GM20431 (cell line): ENCODE results near the gene SCN2B.

ENCODE experiments used
- in situ Hi-C: fragments of 300-500 bp; cut with MseI, MboI; formaldehyde crosslinking; loops from one replicate; pipeline ENCODE4 v1.15.0; 2020; ENCODE audit warnings: low sequenced_read_pairs; ENCODE audit not compliant: unreplicated experiment

The SCN2B gene

DNA sequence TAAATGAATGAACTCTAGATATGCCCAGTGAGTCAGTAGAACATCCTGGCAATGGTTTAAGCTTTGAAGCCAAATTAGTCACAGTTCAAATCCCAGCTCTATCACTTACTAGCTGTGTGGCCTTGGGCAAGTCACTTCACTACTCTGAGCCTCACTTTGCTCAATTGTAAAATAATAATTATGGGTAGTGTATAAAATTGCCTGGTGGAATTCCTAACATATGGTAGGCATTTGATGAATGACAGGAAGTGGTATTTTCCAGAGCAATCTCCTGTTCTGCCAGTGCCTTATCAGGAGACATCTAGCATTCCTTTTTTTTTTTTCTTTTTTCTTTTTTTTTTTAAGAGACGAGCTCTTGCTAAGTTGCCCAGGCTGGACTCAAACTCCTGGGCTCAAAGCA lies 36.9 kb downstream of the SCN2B start:
- in situ Hi-C loops = no loop called here

DNA sequence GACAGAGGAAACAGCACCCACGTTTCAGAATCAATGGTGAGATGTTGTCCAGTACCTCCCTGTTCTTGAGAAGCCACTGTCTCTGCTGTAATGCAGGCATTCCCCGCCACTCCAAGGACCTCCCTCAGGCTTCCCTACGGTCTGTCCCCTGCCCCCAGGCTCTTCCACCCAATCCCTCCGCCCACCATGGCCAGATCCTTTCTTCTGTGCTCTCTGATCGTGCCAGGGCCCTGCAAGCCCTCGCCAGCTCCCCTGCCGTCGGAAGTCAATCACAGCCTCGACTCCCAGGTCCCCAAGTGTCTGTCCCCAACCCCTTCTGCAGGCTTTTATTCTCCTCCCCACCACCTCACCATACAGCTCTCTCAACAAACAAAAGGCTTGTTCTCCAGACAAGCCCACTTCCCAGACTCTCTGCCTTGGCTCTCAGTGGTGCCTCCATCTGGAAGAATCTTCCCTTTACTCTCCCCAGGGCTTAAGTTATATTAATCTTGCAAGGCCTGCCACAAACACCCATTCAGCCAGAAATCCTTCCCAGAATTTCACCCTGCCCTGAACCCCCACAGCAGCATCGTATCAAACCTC lies 37.5 kb downstream of the SCN2B start:
- in situ Hi-C loops = no loop called here

DNA sequence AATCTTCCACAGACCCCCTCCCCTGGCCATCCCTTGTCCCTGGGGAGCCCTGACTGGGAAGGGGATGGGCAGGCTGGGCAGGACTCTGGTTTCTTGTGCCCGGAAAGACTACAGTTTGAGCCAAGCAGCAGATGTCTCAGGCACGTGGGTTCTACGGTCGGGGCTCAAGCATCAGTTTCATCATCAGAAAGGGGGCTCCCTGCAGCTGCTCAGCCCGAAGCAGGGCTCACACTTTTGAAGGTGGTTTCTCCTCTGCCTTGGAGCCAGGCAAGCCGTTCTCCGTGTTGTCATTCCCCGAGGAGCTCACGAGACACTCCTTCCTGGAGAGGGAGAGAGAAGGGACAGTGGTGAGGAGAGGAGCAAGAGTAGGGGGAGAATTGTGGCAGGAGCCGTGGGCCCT lies 39.6 kb downstream of the SCN2B start:
- in situ Hi-C loops = no loop called here

DNA sequence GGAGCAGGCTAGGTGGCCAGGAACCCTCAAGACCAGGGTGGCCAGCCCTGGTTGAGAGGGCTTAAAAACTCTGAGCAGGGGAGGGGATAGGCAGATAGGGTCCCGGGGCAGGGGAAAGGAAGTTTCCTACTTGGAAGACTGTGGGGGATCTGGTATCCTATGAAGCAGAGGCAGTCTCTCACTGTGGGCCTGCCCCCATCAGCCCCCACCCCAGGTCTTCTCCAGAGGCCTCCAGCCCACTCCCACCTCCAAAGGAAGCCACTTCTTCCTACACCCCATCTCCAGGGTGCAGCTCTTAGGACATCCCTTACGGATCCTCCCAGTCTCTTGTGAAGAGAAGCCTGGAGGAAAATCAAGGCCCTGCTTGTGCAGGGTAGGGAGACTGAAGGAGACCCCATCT lies 40.1 kb downstream of the SCN2B start:
- in situ Hi-C loops = no loop called here

DNA sequence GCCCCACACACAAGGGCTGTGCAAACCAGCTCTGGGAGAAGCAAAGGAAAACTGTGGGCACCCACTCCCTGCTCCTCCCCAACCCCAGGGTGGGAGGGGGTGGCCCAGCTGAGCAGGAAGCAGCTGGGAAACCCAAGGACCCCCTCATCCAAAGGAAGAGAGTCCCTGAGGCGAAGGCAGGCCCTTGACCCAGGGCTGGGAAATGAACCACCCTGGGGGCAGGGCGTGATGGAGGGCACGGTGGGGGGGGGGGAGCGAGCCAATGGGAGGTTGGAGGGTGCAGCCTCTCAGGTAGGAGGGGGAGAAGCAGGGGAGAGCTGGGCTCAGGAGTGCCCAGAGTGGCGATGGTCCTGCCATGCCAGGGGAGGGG lies 40.7 kb downstream of the SCN2B start:
- in situ Hi-C loops = no loop called here

DNA sequence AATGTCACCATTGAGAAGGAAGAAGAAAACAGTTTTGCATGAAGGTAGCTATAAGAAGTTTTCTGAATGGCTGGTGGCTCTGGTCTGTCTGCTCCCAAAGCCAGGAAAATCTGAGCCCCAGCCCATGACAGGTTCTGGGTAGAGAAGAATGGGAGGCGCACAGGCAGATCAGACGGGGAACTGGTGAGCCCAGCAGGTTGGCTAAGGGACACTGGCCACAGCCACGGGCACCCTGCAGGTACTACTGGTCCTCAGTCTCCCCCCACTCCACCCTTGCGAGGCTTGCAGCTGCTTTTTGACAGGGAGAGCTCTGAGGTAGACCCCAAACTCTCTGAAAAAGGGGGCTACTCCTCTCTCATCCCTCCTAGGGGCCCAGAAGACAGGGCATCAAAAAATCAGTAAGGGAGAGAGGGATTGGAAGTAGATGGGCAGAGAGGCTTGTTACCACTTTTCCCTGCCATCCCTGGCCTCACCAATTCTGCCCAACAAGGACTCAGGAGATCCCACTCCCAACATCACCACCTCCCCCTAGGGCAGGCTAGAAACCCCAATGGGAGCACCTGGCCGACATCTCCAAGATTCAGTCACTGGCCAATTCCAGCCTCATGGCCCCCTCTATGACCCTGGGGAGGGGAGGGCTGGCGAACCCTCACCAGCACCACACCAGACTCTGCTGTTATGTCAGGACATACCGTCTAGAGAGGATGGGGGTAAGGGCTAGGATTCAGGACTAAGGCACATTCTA lies 41.2 kb downstream of the SCN2B start:
- in situ Hi-C loops = no loop called here

DNA sequence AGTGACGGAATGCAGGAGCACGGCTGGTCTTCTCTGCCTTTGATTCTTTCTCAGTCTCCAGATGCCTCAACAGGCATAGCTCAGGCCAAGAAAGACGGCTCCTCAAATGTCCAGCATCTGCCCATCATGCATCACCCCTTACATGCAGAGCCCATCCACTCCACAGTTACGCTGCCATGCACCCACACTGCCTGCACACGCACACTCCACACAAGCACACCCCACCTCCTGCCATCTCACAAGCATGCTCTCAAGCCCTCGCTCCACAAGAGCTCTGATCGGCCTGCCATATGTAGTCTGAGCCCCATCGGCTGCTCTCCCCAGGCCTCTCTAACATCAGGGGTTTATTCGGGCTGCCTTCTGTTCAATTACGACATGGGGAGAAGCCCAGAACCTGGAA lies 42.6 kb downstream of the SCN2B start:
- in situ Hi-C loops = no loop called here

DNA sequence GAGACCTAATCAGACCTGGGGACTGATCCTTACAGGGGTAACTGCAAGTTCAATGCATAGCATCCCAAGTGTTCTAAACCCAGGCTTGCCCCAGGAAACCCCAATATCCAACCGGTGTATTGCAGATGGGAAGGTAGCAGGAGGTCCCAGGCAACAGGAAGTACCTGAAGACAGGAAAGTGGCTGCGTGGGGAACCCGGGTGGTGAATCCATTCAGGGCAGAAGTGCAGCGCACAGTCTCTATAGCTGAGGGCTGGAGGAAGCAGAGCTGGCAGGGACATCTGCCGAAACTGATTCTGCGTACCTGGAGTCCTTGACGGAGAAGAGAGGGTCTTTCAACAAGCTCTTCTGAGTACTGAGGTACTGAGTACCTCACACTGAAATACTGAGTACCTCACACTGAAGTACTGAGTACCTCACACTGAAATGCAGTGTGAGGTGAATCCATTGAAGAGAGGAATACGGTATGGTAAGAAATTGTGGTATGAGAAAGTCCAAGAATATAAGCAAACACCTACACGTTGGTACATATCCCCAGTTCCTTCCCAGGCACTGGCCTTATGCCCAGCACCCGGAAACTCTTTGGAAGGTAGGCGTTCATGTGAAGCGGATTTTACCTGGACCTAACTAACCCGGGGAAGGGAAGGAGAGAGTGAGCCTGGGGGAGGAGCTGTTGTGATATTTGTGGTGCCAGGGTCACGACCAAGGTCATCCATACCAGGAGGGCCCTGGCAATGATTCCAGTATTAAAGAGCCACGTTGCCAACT lies 43.9 kb downstream of the SCN2B start:
- in situ Hi-C loops = no loop called here

DNA sequence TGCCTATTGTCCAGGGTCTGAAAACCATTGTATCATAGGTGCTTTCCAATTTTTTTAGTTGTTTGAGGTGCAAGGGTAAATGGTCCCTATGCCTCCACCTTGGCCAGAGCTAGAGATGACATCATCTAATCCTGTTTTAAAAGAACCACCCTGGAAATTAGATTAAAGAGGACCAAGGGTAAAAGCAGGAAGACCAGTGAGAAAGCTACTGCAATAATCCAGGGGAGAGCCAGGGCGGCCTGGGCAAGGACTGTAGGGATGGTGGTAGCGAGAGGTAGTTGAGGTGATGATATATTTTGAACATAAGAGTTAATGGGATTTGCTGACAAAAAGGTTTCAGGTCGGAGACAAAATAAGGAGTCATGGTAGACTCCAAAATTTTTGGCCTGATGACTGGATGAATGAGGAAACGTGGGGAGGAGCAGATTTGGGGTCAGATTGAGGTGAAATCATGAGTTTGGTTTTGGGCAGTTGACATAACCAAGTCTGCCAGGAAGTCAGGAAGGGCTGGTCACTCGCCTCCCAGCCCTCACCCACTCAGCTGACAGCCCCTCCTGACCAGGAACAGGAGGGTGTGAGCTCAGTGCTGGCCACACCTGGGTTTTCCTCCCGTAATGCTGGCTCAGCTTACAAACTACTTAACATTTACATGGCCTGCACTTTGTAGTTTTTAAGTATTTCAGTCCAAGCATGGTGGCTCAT lies 46.8 kb downstream of the SCN2B start:
- in situ Hi-C loops = no loop called here

DNA sequence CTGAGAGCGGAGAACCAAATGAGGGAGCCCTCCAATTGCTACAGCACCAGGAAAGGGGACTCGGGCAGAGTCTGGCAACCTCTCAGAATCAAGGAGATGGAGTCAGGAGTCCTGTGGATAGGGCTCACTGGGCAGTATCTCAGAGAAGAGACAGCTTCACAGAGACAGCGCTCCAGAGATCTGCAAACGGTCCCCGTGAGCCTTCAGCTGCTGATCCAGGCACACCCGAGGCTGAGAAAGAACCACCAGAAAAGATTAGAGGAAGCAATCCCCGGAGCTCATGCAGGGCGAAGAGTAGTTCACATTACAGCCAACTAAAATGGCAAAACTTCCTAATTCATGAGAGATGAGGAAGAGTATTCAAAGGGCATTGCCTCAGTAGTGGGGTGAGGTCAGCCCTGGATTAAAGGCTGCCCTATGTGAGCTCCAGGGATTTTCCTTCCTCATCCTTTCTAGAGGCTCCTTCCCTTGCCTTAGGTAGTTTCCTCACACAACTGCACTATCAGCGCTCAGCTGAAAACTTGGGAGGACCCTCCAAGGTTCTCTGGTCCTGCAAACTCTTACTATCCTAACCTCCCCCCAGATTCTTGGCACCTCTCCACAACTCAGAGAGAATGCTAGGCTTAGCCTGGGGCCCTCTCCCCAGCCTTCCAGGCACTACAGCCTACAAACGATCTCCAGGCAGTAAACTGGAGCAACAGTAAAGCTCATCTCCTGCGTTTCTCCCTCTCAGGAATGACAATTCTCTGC lies 47.5 kb downstream of the SCN2B start:
- in situ Hi-C loops = no loop called here

DNA sequence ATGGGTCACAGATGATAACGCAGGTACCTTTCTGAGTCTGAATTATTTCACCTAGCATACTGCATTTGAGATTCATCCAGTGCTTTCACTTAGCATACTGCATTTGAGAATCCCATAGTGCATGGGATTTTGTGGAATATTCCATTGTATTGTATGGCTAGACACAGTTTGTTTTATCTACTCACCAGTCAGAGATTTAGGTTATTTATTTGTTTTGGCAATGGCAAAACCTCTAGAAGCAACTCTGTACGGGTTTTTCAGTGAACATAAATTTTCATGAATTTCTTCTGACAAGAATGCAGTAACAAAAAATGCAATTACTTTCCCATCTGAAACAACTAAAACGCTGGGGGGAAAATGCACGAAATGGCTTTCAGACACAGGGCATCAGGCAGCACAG lies 48.1 kb downstream of the SCN2B start:
- in situ Hi-C loops = no loop called here

DNA sequence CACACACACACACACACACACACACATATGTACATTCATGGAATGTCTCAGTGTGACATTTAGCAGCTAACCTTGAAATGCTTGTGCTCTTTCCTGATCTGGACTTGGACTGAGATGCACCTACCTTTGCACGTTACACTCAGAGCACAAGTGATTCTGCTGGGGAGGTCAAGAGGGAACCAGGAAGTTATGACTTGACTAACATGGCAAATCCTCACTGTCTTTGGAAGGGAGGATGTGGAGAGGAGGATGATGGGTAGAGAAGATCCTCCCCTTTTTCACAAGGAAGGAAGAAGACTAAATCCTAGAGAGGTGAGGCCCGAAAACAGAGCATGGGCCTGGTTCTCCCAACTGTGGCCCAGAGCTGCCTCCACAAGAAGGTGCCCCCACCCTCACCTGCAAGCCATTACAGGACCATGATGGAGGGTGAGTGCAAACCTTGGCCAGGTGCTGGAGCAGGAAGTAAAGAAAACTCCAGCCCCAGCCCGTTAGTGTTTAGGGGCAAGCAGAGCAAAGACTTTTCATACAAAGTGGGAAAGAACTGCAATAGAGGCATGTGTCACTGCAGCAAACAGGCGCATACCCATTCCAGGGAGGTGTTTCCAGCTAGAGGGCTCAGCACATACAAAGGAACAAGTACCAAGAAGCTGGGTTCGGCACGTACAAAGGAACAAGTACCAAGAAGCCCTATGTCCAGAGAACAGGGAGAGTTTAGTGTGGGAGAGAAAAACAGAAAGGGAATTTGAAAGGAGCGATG lies 50.2 kb downstream of the SCN2B start:
- in situ Hi-C loops = no loop called here

DNA sequence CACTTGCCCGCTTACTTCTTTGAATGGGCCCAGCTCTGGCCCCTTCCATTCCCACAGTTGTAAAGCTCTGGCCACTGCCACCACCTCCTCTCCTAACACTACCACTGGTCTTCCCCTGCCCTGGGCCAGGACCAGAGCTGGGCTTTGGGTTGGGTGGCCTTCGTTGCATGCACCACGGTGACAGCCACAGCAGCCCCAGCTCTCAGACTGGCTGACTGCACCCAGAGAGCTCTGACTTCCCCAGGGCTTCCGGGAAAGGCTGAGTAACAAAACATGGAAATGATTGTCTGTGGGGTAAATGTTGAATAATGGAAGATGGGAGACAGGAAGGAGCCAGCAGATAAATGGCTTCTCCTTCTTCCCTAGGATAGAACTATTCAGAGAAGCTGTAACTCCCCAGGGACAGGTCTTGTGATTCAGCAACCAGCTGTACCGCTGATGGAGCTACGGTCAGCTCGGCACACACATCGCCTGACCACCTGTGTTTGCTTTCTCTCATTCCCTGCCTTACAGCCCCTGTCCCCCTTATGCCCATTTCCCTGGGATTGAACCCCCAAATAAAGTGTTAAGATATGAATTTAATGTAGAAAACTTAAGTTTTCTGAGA lies 51.4 kb downstream of the SCN2B start:
- in situ Hi-C loops = no loop called here

DNA sequence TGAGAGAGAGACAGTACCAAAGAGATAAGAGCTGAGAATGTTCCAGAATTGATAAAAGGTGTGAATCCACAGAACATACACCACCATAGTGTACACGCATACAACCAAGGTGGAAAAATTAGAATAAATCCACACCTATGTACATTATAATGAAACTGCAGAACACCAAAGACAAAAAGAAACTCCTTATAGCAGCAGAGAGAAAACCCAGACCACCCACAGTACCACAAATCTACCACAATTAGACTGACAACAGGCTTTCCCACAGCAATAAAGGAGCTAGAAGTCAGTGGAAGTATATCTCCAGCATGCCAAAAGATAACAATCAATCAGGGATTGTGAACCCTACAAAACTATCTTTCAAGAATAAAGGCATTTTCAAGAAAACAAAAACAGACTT lies 55.6 kb downstream of the SCN2B start:
- in situ Hi-C loops = no loop called here

DNA sequence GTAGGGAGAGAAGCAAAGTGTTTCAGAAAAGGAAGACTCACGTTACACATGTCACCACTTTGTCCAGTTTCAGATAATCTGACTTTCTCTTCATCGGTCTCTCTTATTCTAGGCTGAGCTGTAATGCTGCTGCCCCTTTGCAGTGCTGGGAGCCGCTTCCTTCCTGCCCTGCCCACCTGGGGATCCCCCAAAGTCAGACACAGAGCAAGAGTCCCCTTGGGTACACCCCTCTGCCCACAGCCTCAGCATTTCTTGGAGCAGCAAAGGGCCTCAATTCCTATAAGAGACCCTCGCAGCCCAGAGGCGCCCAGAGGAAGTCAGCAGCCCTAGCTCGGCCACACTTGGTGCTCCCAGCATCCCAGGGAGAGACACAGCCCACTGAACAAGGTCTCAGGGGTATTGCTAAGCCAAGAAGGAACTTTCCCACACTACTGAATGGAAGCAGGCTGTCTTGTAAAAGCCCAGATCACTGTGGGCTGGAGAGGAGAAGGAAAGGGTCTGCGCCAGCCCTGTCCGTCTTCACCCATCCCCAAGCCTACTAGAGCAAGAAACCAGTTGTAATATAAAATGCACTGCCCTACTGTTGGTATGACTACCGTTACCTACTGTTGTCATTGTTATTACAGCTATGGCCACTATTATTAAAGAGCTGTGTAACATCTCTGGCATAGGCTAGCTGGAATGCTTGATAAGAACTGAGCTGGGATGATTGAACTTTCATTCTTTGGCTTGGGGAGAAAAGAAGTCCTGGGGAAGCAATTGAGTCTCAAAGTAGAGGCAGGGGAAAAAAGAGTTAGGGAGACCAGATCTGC lies 58.4 kb downstream of the SCN2B start:
- in situ Hi-C loops = no loop called here

DNA sequence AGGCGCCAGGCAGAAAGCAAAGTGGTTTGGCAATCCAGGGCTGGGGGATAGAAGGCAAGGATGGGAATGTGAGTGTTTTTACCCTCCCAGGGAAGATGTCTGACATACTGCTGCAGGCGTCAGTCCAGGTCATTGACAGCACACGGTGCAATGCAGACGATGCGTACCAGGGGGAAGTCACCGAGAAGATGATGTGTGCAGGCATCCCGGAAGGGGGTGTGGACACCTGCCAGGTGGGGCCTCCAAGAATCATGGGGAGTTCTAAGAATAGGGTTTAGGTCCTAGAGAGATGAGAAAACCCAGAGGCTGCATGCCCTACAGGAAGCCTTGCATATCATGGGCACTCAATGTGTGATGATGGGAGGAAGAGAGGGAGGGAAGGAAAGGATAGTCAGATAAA lies 61.4 kb downstream of the SCN2B start:
- in situ Hi-C loops = no loop called here

DNA sequence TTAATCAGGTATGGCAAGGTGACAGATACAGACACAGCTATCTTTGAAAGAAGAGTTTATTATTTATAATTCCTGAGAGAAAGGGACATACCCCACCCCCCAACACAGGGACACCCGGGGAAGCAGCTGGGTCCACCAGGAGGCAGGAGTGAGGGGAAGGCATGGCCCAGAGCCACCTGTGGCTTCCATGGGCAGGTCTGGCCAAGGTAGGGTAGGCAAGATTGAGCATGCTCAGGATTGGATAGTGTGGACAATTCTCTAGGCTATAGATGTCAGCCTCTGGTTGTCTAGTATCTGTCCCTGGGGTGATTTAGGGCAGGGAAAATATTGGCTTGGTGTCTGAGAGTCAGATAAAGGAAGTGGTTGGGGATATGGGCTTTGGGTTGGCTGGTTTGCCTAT lies 62.2 kb downstream of the SCN2B start:
- in situ Hi-C loops = no loop called here

DNA sequence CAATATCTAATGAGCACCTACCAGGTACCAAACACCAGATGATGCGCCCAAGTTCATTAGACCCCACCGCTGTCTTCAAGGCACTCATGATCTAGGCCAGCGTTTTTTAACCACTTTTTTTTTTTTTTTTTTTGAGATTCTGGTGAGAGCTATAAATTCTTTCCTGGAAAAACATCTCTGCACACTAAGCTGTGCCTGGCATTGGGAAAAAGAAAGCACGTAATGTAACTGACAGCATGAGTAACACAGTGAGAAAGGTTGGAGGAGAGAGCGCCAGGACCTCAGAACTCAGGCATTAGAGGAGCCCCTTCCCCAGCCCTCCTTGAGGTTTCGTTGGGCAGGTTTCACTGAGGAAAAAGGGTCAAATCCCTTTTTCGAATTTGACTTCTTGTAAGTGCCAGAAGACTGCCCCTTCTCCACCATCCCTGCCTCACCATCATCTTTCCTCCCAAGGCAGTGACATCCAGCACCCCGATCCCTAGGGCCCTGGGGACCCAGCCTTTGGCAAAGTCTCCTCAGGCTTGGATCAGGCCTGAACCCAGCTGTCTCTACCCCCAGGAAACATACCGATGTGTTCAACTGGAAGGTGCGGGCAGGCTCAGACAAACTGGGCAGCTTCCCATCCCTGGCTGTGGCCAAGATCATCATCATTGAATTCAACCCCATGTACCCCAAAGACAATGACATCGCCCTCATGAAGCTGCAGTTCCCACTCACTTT lies 63.6 kb downstream of the SCN2B start:
- in situ Hi-C loops = no loop called here
